ENCODE measurements around the gene TBR1.

GRCh38 chr2:161417438-161418274 is 1.6 kb downstream of the TBR1 start:
- TF ChIP-seq CTCF (IDR thresholded peaks at IDR 0.05) (no peak), POLR2A (IDR thresholded peaks at IDR 0.05) (no peak)
